Stomach (tissue), 4 donors: ENCODE measurements around the gene DNM3.

Source experiments
- CTCF ChIP-seq, 7 experiments: fragments of 450-650 bp in 4 of 7; fragments of 200-600 bp in 3 of 7; sonication (generic) in 3 of 7; IDR thresholded peaks; one replicate each; pipeline ENCODE4 v1.5.1; 2016 to 2019; ENCODE audit warnings: antibody characterized with exemption in 7 of 7, control low read depth in 2 of 7, mild to moderate bottlenecking in 1 of 7
- POLR2A ChIP-seq, 4 donors: fragments of 450-650 bp; IDR thresholded peaks; one replicate each; pipeline ENCODE4 v1.6.1; 2016; ENCODE audit warnings: antibody characterized with exemption in 4 of 4, control low read depth in 2 of 4, mild to moderate bottlenecking in 1 of 4, moderate library complexity in 1 of 4
- POLR2AphosphoS5 ChIP-seq, 3 donors: sonication (generic); formaldehyde crosslinking; IDR thresholded peaks; one replicate each; pipeline ENCODE4 v1.6.1; 2016; ENCODE audit warnings: antibody characterized with exemption in 3 of 3

DNA sequence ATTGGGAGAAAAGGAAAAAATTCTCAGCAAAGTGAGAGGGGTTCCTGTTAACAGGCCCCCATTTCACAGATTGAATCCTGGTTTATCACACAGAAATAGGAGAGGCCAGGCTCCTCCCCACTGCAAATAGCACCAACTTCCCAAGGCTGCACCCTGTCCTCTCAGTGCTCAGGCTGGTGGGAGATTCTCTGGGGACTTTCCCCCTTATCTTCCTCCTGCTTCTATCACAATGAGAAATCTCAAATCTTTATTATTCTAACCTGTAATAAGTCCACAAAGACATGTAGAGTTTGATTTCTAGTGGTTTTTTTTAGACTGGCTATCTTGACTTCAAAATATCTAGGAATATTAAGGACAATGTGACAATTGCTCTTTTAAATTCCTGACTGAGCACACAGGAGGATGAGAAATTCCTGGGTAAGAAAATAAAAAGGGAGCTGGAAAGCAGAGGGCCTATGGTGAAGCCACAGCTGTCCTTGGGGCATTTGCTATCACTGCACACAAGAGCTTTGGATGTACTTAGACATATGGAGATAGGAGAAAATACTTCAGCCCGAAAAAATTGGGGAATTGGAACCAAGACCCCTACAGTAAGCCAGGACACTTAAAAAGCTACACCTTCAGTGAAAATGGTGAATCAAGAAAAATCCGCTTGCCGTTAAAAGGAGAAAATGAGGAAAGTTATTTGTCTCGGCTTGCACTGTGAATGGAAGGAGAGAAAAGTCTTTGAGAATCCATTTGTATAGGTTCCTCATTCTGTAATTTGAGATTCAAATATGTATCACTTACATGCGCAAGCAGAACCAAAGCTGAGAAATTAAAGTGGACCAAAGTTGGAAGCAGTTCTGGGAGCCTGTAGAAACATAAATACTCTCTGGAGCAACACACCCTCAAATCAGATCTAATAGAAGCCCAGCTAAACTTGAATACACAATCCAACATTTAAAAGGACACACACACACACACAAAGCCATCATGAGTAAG is 513.3 kb downstream of the DNM3 start:
- TF ChIP-seq CTCF (IDR thresholded peaks at IDR 0.05) (no peak), POLR2AphosphoS5 (IDR thresholded peaks at IDR 0.05) (no peak), POLR2A (IDR thresholded peaks at IDR 0.05) (no peak)
